Kidney glomerular epithelial cell (primary cell): ENCODE measurements around the gene PPP1R10.
"Not testable (repeated sequence)": the region's sequence is repeated elsewhere in the genome, so short reads cannot be mapped to it uniquely, and the experiment has no call there.

Experiments used
- DNase-seq: peaks from one replicate; lab custom pipeline; 2025; lab: John Stamatoyannopoulos, UW

The PPP1R10 gene

GRCh38 chr6:30616811-30617564 lies at the start of gene PPP1R10:
PPP1R10 (minus strand) TSS chr6:30617243; CDS start chr6:30609944, 7,299 bp downstream.
- DNase-seq, result peak; percentile 100

GRCh38 chr6:30666300-30666699 lies 49.3 kb upstream of the PPP1R10 start:
- DNase-seq, result not testable (repeated sequence)

- no peak for DNase-seq
These were observed 48.1 kb upstream of the PPP1R10 start for GRCh38 chr6:30664994-30665767.

- DNase-seq, result not testable (repeated sequence)
These were observed 40.9 kb upstream of the PPP1R10 start for GRCh38 chr6:30657922-30658321.

- peak; percentile 27 for DNase-seq
These were observed 40.4 kb upstream of the PPP1R10 start for GRCh38 chr6:30657454-30657853.

- no peak for DNase-seq
These were observed 39.5 kb upstream of the PPP1R10 start for GRCh38 chr6:30656513-30656912.

- DNase-seq, result no peak
These were observed 38.7 kb upstream of the PPP1R10 start for GRCh38 chr6:30655743-30656094.

GRCh38 chr6:30654798-30655742 lies 38.0 kb upstream of the PPP1R10 start:
- DNase-seq, result no peak

GRCh38 chr6:30651143-30651542 lies 34.1 kb upstream of the PPP1R10 start:
- no peak for DNase-seq

GRCh38 chr6:30647242-30648116 lies 30.4 kb upstream of the PPP1R10 start:
- DNase-seq, result peak; percentile 55

GRCh38 chr6:30646450-30647241 lies 29.6 kb upstream of the PPP1R10 start, which contains the start of gene C6orf136:
C6orf136 (plus strand) TSS chr6:30647133; CDS start chr6:30647232, 99 bp downstream.
- DNase-seq, result peak; percentile 90

GRCh38 chr6:30645989-30646388 lies 28.9 kb upstream of the PPP1R10 start:
- no peak for DNase-seq

GRCh38 chr6:30644769-30645168 lies 27.7 kb upstream of the PPP1R10 start:
- DNase-seq, result no peak

- no peak for DNase-seq
These were observed 26.6 kb upstream of the PPP1R10 start for GRCh38 chr6:30643656-30644055.

- DNase-seq, result no peak
These were observed 24.0 kb upstream of the PPP1R10 start for GRCh38 chr6:30641048-30641447.

GRCh38 chr6:30640481-30640880 lies 23.4 kb upstream of the PPP1R10 start:
- no peak for DNase-seq

GRCh38 chr6:30635834-30636233 lies 18.8 kb upstream of the PPP1R10 start:
- no peak for DNase-seq

GRCh38 chr6:30626484-30627366 lies 9.7 kb upstream of the PPP1R10 start, which contains the start of gene ATAT1:
ATAT1 (plus strand) TSS chr6:30626874.
- DNase-seq, result peak; percentile 49

- no peak for DNase-seq
These were observed 8.5 kb upstream of the PPP1R10 start for GRCh38 chr6:30625511-30625910.
